GM19397 (cell line): ENCODE measurements around the gene RAP1A.
"Not testable (repeated sequence)": the region's sequence is repeated elsewhere in the genome, so short reads cannot be mapped to it uniquely, and the experiment has no call there.

ENCODE experiments used
- ATAC-seq: cut with Tn5 transposase; IDR thresholded peaks from one replicate; pipeline ENCODE4 v1.9.1; 2021; ENCODE audit warnings: mild to moderate bottlenecking, moderate library complexity; ENCODE audit not compliant: unreplicated experiment

RAP1A gene

DNA sequence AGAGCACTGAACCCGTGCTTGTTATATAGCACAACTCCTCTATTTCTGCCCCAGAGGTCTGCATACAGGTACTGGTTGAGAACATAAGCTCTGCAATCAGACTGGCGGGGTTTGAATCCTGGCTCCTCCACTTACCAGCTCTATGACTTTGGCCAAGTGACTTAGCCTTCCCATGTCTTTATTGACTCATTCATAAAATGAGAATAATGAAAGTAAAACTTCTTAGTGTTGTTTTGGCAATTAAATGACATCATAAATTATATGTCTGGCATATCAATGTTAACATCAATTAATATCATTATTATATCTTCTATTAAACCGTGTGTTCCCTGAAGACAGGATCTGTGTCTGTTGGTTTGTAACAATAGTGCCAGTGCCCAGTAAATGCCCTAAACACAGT lies 115.3 kb downstream of the RAP1A start:
- no peak for ATAC-seq

DNA sequence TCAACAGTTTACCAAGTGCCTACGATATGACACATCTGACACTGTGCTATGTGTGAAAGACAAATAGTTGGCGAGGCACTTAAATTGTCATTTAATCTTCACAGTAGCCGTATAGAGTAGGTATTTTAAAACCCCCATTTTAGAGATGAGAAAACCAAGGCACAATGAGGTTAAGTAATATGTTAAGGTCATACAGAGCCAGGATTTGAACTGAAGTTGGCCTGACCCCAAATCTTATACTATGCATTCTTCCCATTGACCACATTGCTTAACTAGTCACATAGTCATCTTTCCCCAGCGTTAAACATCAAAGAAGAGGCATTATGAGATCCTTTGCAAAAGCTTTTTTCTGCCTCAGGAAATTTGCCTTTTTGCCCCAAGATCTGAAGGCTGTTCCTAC lies 115.7 kb downstream of the RAP1A start:
- ATAC-seq = no peak

DNA sequence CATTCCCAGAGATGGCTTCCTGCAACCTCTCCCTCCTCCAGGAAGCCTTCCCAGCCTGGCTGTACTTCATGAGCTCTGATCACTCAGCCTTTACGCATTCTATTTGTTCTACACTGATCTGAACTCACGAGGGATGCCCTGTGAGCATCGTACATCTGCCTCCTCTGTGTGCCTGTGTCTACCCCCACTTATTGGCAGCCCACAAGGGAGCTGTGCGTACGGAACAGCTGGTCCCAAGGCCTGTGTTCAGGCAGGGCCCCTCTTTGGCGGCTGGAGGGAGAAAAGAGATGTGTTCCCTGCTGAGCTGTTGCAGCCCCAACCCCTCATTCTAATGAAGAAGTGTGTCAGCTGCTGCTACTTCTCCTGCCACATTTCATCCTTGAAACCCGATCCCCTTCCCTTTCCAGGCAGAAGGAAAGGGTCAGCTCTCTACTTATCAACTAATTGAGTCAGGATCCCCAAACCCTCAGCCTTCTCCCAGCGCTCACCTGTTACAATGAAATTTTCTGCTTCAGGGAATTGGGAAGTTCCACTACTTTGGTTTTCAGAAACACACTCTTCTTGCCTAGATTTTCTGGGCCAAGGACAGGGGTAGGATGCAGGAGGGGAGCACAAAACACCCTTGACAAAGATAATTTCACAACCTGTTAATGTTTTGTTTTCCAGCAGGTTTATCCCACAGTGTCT lies 116.4 kb downstream of the RAP1A start:
- no peak for ATAC-seq

DNA sequence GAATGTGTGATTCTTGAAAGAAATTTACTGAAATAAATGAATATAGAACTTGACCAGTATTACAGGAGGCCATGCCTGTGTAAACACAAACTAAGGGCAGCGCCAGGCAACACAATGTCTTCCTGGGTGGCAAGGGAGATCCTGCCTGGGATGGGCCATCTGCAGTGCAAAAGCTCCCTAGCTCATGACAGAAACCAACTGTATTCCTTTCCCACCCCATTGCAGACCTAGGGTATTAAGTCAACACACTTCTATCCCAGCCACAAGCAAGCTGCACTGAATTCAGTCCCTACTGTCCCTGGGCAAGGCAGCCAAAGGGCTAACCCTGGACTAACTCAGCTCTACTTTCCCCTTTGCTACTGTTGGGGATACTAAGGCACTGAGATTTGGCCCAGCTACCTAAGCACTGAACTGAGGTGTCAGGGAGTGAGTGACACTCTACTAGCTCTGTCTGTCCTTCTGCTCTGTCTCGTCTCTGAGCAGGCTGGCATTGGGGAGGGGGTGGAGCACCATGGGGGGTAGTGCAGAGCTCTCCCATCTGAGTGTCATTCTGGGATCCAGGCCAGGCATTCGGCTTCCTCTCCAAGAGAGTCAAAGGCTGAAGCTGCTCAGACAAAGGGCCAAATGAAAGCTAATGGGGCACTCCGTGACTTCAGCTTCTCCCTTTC lies 117.1 kb downstream of the RAP1A start:
- no peak for ATAC-seq

DNA sequence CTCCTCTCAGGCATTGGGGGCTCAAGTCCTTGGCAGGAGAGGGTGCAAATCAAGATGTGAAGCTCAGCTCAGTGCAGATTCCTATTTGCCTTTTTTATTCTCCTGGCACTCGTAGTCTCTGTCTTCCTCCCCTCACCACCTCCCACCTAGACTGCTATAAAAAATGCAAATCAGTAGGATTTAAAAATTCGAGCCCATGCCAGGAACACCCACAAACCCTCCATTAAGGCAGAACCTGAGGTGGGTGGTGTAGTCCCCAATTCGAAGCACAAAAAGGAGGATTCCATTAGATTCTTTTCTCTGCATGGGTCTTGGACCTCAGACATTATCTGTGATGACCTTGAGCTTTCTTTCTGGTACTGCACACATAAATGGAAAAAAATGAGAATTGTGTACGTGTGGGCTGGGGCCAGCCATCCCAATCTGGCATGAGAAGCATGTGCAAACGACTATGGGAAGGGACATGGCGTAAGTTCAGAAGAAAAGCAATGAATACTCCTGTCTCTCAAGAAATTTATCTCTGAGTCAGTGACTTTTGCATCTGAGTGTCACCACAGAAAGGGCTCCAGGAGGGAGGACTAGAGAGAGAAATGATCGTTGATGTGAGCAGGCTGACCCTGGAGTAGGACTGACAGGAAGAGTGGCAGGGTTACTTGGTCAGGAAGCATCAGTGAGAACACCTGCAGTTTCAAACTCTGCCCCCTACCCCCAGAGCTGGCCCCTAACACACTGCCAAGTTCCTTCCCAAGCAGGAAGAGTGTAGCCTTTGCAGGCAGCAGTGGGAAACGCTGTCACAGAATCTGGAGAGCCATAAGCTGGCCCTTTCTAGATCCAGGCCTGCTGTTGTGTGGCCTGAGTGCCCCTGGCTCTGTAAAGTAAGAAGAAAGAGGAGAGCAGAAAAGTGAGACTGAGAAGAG lies 117.9 kb downstream of the RAP1A start:
- ATAC-seq = no peak

DNA sequence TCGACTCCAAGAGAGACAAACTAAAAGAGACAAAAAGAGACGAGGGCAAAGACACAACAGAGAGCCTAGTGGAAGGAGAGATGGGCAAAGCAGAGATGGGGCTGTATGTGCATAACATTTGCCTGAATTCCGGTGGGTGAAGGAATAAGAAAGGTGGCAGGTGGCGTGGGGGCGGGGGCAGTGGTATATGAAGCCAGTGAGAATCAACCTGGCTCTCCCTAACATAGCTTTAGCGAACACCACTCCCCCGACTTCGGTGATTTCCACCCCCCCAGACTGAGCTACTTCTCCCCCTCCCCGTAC lies 118.5 kb downstream of the RAP1A start:
- no peak for ATAC-seq

DNA sequence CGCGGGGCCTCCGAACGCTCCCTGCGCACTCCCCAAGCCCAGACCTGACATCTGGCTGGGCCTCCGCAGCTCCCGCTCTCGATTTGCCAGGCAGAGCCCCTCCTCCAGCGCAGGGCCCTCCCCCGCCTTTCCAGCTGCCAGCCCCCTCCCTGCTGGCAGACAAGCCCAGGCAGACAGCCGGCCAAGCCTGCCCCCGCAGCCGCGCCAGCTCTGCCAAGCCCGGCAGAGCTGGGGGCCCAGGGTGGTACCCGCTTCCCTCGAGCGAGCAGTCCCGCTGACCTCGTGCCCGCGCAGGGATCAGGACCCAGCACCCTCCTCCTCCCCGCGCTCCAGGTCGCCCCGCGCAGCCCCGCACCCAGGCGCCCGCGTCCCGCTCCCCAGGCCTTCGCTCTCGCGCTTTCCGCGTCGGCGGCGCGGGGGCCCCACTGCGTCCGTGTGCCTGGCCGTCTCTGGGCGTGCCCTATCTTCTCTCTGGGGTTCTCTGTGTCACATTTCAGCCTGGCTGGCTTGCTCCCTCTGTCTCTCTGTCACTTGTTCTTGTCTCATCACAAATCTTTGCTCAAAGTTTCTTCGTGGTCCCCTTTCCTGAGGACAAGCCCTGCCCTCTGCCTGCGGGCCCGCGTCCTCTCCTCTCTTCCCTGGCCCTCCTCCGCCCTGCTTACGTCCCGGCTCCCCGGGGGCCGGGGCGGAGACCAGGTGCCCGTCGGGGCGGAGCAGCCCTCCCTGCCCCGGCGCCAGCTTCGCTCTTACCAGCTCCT lies 119.0 kb downstream of the RAP1A start:
- peak; percentile 52 for ATAC-seq

DNA sequence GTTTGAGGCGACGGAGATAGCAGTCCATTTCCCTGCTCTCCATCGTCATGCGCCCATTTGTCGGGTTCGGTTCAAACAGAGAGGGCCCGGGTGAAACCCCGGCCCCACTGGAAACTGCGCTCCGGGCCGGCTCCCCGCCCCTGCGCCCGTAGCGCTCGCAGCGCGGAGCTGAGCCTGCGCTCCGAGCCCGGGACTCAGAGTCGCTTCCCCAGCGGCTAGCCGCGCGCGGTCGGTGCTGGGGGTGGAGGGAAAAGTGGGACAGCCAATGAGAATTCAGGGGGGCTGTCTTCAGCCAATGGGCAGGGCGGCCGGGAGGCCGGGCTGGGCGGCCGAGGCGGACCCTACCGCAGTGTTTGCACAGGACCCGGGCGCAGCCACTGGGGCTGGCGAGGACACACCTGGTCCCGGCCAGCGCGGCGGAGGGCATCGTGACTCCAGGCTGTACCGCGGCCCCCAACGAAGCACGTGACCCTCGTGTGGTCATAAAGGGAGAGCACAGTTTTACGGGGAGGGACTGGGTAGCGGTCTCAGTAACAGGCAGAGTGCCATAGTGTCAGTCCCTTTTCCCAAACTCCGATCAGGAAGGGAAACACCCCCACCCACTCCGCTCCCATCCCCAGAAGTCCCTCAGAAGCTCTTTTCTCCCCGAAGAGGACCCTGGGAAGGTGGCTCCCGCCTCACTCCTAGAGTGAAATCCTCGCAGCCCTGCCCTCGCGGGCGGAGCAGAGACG lies 119.8 kb downstream of the RAP1A start, which contains the start of gene INKA2:
TSS of gene INKA2 (minus strand) at position 202 of the 731 bp plus-strand sequence. CDS start at position 49, 153 bp downstream.
- peak; percentile 76 for ATAC-seq

DNA sequence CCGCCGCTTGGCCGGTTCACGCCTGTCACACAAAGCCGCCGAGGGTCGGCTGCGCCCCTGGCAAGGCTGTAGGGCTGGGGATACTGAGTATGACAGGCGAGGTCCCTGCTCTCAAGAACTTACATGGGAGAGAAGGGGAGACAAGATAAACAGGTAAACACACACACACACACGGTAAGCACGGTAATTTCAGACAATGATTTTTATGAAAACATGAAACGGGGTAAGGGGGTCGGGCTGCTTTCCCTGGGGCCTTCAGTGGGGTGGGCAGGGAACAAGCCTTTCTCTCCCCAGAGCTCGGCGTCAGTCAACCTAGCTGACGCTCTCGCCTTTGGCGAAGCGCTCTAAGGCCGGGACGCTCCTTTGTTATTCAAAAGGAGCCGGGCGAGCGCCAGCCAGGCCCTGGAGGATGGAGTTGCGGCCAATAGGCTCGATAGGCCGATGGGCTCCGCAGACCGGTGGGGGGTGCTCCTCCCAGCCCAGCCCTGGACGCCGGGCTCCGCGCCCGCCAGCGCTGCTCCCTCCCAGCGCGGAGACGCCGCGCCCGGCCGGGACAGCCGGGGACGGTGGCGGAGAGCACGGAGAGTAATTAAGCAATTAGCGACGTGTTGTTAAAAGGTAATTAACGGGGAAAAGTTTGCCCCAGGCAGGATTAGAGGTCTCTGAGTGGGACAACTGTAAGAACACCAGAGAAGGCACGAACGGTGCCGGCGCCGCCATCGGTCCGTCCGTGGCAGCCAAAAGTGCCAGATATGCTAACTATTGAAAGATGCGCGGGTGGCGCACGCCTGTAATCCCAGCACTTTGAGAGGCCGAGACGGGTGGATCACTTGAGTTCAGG lies 120.6 kb downstream of the RAP1A start:
- ATAC-seq = no peak

DNA sequence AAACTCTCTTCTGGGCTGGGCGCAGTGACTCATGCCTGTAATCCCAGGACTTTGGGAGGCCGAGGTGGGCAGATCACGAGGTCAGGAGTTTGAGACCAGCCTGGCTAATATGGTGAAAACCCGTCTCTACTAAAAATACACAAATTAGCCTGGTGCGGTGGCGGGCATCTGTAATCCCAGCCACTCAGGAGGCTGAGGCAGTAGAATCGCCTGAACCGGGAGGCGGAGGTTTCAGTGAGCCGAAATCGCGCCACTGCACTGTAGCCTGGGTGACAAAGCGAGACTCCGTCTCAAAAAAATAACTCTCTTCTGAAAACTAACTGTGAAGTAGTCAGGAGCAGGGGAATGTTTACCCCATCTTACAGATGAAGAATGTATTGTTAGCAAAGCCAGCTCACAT lies 122.7 kb downstream of the RAP1A start:
- not testable (repeated sequence) for ATAC-seq

DNA sequence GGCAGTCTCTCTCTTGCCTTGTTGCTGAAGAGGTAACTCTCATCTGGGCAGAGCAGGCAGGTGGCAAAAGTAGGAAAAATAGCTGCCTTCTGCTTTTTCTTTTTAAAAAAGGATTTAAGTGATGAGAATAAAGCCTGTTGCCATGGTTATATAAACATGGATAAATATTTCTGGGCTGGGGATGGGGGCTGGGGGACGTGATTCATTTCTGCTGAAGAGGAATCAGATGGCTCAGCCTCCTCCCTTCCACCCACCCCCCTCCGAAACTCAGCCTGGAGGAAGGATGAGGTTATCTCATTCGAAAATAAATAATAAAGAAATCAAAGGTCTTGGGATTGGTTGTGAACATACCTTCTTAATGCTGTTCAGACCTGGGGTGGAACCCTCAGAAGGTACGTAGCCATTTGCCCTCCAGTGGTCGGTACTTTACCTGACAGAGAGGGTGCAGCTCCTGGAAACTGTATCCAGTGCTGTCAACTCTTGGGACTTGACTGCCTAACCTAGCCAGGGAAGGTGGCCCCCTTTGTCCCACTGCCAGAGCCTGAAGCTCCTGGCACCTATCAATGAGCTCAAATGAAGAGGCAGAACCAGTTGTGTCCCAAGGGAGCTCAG lies 123.5 kb downstream of the RAP1A start:
- ATAC-seq = no peak

DNA sequence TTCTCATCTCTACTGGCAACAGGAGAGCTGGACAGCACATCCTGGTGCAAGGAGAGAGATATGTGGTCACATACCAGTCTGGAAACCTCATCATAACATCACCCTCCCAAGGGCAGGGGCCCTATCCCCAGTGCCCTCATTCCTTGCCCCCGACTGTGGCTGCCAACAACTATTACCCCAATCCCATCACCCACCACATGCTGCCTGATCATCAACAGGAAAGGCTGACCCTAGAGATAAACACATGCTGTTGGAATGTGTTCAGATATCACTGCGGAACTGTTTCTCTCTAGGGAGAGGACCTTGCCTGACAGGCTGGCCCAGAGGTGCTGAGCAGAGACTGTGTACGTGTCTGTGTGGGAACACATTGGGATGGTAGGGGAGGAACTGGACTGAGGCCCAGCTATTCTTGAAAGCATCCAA lies 124.1 kb downstream of the RAP1A start:
- no peak for ATAC-seq

DNA sequence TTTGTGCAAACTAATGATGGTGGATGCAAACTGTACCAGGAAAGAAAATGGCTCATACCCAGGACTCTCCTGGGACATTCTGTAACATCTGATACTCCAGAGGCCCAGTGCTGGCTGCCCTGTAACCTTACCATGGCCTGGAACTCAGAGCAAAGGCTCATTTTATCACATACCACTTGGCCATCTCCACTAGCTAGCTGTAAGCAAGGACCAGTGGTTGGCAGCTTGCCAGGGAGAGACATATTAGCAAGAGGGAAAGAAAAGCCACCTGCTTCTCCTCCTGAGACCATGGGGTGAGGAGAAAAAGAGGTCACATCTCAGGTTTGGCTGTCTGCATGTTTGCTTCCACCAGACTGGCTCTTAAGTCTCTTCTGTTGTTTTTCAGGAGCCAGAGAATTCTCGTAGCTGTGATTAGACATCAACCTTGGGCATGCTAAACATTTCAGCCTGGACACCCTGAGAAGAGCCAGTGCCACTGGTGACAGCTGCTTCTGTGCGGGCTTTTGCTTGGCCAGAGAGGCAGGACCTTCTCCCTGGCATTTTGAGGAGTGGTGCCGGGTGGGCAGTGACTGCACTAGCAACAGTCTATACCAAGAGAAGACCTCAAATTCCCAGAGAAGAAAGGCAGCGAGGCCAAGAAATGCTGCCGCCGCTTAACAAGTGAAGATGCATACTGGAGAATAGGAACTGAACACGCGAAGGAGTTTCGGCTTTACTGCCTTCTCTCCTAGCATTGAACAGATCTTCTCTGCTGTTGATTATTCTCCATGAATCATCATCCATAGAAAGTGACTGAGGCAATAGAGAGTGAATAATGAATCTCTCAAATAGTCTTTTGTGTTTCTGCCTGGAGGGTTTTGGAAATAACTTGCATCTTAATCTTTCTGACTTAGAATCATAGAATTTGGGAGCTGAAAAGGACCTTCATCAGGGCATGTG lies 126.4 kb downstream of the RAP1A start:
- no peak for ATAC-seq

DNA sequence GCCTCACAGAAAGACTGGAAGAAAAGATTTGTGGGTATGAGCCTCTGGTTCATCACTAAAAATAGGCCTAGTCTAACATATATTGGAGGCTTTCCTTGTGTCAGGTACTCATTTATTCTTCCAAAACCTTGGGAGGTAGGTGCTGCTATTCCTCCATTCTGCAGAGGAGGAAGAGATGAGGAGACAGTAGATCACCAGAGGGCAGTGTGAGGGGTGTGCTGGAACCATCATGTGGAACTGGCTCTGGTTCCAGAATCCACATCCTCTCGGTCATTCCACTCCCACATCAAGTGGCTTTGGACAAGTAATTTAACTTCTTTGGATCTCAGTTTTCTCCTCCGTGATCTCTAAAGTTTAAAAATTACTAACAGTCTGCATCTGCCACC lies 127.0 kb downstream of the RAP1A start:
- no peak for ATAC-seq

DNA sequence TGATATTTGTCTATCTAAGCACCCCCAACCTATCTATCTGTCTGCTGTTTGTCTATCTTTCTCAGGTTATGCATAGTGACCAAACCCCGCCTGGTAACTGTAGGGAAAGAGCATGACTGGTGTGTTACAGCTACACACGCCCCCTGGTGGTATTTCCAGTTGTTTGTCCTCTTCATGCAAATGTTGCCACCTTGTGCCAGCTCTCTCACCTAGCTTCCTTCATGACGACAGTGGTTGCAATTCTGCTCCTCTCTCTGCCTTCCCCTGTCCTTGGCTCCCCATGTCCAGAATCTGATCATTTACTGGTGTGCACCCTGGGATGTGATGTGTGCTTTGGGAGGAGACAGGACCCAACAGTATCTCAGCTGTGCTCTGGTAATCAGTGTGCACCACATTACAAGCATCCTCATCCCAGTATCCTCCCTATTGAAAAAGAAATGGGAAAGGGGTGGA lies 127.7 kb downstream of the RAP1A start:
- ATAC-seq = no peak

DNA sequence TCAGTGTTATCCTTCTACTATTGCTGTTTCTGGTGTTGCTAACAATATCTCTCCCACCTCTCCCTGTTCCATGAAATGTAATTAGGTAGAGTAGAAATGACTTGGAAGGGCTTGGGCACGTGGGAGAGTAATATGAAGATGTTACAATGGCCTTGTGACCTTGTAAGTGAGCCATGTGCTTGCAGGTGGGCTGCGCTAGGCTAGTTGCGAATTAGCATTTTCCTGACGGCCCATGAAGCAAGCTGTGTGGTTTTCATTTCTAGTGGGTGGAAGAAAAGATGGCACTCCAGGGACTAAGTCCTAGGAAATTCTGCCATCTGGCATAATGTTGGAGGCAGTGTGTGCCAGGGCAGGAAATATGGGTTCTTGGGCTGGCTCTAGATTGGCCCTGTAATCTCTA lies 128.4 kb downstream of the RAP1A start:
- no peak for ATAC-seq

DNA sequence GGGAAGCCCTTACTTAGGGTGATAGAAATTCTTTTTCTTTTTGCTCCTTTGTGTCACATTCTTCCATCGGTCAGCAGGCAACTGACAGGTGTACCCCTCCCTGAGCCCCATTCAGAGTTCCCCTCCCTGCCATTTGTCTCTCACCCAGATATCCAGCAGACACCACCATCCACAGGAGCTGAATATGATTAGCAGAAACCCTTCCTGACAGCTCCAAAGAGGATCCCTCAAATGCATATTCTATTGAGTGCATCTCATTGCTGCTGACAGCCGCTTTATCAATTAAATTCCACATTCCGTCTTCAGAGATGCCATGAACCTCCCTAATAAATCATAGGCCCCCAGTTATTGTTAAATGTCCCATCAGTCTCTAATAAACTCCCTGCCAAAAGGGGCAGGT lies 130.0 kb downstream of the RAP1A start:
- ATAC-seq = no peak

DNA sequence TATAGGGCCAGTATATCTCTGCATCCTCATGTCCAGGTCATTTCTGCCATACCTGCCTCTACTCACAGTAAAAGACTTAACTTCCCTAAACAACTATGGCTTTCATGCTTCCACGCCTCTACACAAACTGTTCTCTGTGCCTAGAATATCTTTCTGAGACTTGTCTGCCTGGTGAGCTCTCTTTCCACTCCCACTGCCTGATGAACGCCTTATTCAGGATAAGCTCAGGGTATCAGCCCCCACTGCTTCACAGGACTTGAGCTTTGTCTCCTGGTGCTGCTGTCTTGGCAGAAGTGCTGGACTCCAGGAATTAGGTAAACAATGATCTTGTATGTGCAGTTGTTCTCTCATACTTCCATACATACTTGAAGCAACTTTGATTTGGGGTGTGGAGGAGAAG lies 131.3 kb downstream of the RAP1A start:
- ATAC-seq = no peak
